HG03095 (cell line): ENCODE data around the gene VASP.
"Not testable (repeated sequence)": the region's sequence is repeated elsewhere in the genome, so short reads cannot be mapped to it uniquely, and the experiment has no call there.

ENCODE experiments used
- ATAC-seq: cut with Tn5 transposase; IDR thresholded peaks from one replicate; pipeline ENCODE4 v1.9.1; 2021; ENCODE audit warnings: moderate library complexity; ENCODE audit not compliant: unreplicated experiment

The VASP gene

GRCh38 chr19:45496349-45496953 lies 10.8 kb upstream of the VASP start:
- ATAC-seq, result peak; percentile 10

GRCh38 chr19:45497791-45498190 lies 9.5 kb upstream of the VASP start:
- no peak for ATAC-seq

- no peak for ATAC-seq
These were observed 8.7 kb upstream of the VASP start, which contains the start of gene PPM1N for GRCh38 chr19:45498411-45499195. Gene PPM1N, plus strand, starts transcription at chr19:45498443. Its CDS starts 30 bp downstream, at chr19:45498473.

GRCh38 chr19:45499196-45500180 lies 7.8 kb upstream of the VASP start:
- ATAC-seq, result no peak

GRCh38 chr19:45500918-45501729 lies 6.2 kb upstream of the VASP start:
- ATAC-seq, result no peak

- ATAC-seq, result no peak
These were observed 5.6 kb upstream of the VASP start for GRCh38 chr19:45501730-45502014.

GRCh38 chr19:45502111-45502510 lies 5.2 kb upstream of the VASP start:
- no peak for ATAC-seq

- no peak for ATAC-seq
These were observed 3.4 kb upstream of the VASP start for GRCh38 chr19:45503909-45504308.

- ATAC-seq, result no peak
These were observed 1.9 kb upstream of the VASP start for GRCh38 chr19:45505151-45505995.

GRCh38 chr19:45505996-45506245 lies 1.4 kb upstream of the VASP start:
- no peak for ATAC-seq

GRCh38 chr19:45506246-45506988 lies 862 bp upstream of the VASP start:
- peak; percentile 51 for ATAC-seq

- ATAC-seq, result no peak
These were observed 665 bp downstream of the VASP start for GRCh38 chr19:45507872-45508416.

- ATAC-seq, result no peak
These were observed 1.2 kb downstream of the VASP start for GRCh38 chr19:45508417-45508860.

- no peak for ATAC-seq
These were observed 1.8 kb downstream of the VASP start for GRCh38 chr19:45508861-45509691.

- ATAC-seq, result no peak
These were observed 2.4 kb downstream of the VASP start for GRCh38 chr19:45509692-45510015.

- ATAC-seq, result not testable (repeated sequence)
These were observed 3.1 kb downstream of the VASP start for GRCh38 chr19:45510352-45510751.

GRCh38 chr19:45511074-45511473 lies 3.8 kb downstream of the VASP start:
- no peak for ATAC-seq

- no peak for ATAC-seq
These were observed 5.7 kb downstream of the VASP start for GRCh38 chr19:45512881-45513483.
